ENCODE measurements around the gene PLSCR2.

Gene PLSCR2

DNA sequence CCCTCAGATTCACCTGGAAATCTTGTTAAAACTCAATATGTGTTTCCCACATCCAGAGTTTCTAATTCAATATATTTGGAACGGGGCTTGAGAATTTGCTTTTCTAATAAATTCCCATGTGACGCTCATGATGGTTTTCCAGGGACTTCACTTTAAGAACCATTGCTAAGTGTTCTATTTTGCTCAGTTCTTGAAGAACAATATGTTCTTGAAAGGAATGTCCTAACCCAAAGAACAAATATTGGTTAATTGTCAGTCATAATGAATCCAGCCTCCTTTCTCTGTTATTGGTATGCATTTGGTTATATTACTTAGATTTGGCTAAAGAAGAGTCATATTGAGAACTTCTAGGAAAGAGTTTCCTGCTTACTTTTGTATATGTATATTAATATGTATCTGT, 4.4 kb upstream of the PLSCR2 start:
- Histone ChIP-seq H3K9me3 (ENCODE audit: insufficient read depth, low read depth, low read length) (no peaks in the 10 kb centered on the region), H3K27me3 (ENCODE audit: insufficient read depth, low read length) (no peaks in the 10 kb centered on the region), H3K9ac (ENCODE audit: low read depth, low read length) (no peak overlapping the region), H3K4me1 (ENCODE audit: insufficient read depth, low read length) (no peaks in the 10 kb centered on the region), H3K4me3 (ENCODE audit: low read length) (no peak overlapping the region), H3K27ac (ENCODE audit: low read length) (no peak overlapping the region), H3K36me3 (ENCODE audit: insufficient read depth, low read depth, low read length) (no peaks in the 10 kb centered on the region)

DNA sequence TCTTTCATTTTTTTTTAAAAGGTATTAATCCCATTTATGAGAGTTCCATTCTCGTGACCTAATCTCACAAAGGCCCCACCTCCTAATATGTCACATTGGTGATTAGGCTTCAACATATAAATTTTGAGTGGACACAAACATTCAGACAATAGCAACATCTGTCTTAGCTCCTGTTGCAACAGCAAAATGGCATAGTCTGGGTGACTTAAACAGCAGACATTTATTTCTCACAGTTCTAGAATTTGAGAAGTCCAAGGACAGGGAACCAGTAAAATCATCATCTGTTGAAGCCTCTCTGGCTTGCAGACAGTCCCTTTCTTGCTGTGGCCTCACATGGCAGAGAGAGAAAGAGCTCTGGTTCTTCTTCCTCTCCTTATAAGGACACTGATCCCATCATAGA, 3.2 kb upstream of the PLSCR2 start:
- Histone ChIP-seq H3K27me3 (ENCODE audit: insufficient read depth, low read length) (no peaks in the 10 kb centered on the region), H3K4me1 (ENCODE audit: insufficient read depth, low read length) (no peaks in the 10 kb centered on the region), H3K27ac (ENCODE audit: low read length) (no peak overlapping the region)

GRCh38 chr3:146471012-146471411, 1.7 kb upstream of the PLSCR2 start:
- H3K27ac ChIP-seq (ENCODE audit: low read length), result no peak overlapping the region
- no peaks in the 10 kb centered on the region for H3K4me1 ChIP-seq (ENCODE audit: insufficient read depth, low read length)

More for the DNA sequence above, 3.2 kb upstream of the PLSCR2 start:
- H3K4me3 ChIP-seq (ENCODE audit: low read length), result no peak overlapping the region
- H3K9me3 ChIP-seq (ENCODE audit: insufficient read depth, low read depth, low read length), result no peaks in the 10 kb centered on the region
- no peaks in the 10 kb centered on the region for H3K36me3 ChIP-seq (ENCODE audit: insufficient read depth, low read depth, low read length)
- H3K9ac ChIP-seq (ENCODE audit: low read depth, low read length), result no peak overlapping the region

GRCh38 chr3:146470425-146470990, 1.1 kb upstream of the PLSCR2 start:
- Histone ChIP-seq H3K9ac (ENCODE audit: low read depth, low read length) (no peak overlapping the region), H3K4me1 (ENCODE audit: insufficient read depth, low read length) (no peaks in the 10 kb centered on the region), H3K9me3 (ENCODE audit: insufficient read depth, low read depth, low read length) (no peaks in the 10 kb centered on the region), H3K27ac (ENCODE audit: low read length) (no peak overlapping the region), H3K36me3 (ENCODE audit: insufficient read depth, low read depth, low read length) (no peaks in the 10 kb centered on the region), H3K27me3 (ENCODE audit: insufficient read depth, low read length) (no peaks in the 10 kb centered on the region), H3K4me3 (ENCODE audit: low read length) (no peak overlapping the region)

More at GRCh38 chr3:146471012-146471411, 1.7 kb upstream of the PLSCR2 start:
- no peaks in the 10 kb centered on the region for H3K27me3 ChIP-seq (ENCODE audit: insufficient read depth, low read length)
- no peaks in the 10 kb centered on the region for H3K36me3 ChIP-seq (ENCODE audit: insufficient read depth, low read depth, low read length)
- no peak overlapping the region for H3K9ac ChIP-seq (ENCODE audit: low read depth, low read length)
- no peak overlapping the region for H3K4me3 ChIP-seq (ENCODE audit: low read length)
- H3K9me3 ChIP-seq (ENCODE audit: insufficient read depth, low read depth, low read length), result no peaks in the 10 kb centered on the region

- H3K4me1 ChIP-seq (ENCODE audit: insufficient read depth, low read length), result no peaks in the 10 kb centered on the region
- no peaks in the 10 kb centered on the region for H3K9me3 ChIP-seq (ENCODE audit: insufficient read depth, low read depth, low read length)
- no peaks in the 10 kb centered on the region for H3K27me3 ChIP-seq (ENCODE audit: insufficient read depth, low read length)
- no peaks in the 10 kb centered on the region for H3K36me3 ChIP-seq (ENCODE audit: insufficient read depth, low read depth, low read length)
- no peak overlapping the region for H3K27ac ChIP-seq (ENCODE audit: low read length)
- H3K9ac ChIP-seq (ENCODE audit: low read depth, low read length), result no peak overlapping the region
- H3K4me3 ChIP-seq (ENCODE audit: low read length), result no peak overlapping the region
These were observed 651 bp downstream of the PLSCR2 start for GRCh38 chr3:146468671-146469149.

DNA sequence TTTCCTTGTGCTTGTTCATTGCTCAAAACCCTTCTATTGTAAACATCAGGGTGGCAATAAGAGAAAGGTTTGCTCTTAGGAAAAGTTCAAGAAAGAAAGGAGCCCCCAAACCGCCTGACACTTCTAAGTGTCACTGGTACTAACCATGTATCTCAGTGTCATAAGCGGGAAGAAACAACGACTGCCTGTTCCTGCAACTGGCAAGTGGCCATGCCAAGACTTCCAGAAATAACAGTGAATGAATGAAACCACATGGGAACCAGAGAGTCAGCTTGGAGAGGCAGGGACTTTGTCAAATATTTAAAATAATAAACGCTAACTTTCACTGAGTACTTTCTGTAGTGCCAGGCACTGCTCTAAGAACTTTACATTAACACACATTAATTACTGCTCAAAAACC, 1.1 kb downstream of the PLSCR2 start:
- Histone ChIP-seq H3K36me3 (ENCODE audit: insufficient read depth, low read depth, low read length) (no peaks in the 10 kb centered on the region), H3K4me1 (ENCODE audit: insufficient read depth, low read length) (no peaks in the 10 kb centered on the region), H3K27ac (ENCODE audit: low read length) (no peak overlapping the region), H3K9me3 (ENCODE audit: insufficient read depth, low read depth, low read length) (no peaks in the 10 kb centered on the region), H3K4me3 (ENCODE audit: low read length) (no peak overlapping the region), H3K9ac (ENCODE audit: low read depth, low read length) (no peak overlapping the region), H3K27me3 (ENCODE audit: insufficient read depth, low read length) (no peaks in the 10 kb centered on the region)

GRCh38 chr3:146466604-146467003, 2.8 kb downstream of the PLSCR2 start:
- Histone ChIP-seq H3K4me3 (ENCODE audit: low read length) (no peak overlapping the region), H3K27me3 (ENCODE audit: insufficient read depth, low read length) (no peaks in the 10 kb centered on the region), H3K4me1 (ENCODE audit: insufficient read depth, low read length) (no peaks in the 10 kb centered on the region), H3K9me3 (ENCODE audit: insufficient read depth, low read depth, low read length) (no peaks in the 10 kb centered on the region), H3K9ac (ENCODE audit: low read depth, low read length) (no peak overlapping the region), H3K27ac (ENCODE audit: low read length) (no peak overlapping the region), H3K36me3 (ENCODE audit: insufficient read depth, low read depth, low read length) (no peaks in the 10 kb centered on the region)

DNA sequence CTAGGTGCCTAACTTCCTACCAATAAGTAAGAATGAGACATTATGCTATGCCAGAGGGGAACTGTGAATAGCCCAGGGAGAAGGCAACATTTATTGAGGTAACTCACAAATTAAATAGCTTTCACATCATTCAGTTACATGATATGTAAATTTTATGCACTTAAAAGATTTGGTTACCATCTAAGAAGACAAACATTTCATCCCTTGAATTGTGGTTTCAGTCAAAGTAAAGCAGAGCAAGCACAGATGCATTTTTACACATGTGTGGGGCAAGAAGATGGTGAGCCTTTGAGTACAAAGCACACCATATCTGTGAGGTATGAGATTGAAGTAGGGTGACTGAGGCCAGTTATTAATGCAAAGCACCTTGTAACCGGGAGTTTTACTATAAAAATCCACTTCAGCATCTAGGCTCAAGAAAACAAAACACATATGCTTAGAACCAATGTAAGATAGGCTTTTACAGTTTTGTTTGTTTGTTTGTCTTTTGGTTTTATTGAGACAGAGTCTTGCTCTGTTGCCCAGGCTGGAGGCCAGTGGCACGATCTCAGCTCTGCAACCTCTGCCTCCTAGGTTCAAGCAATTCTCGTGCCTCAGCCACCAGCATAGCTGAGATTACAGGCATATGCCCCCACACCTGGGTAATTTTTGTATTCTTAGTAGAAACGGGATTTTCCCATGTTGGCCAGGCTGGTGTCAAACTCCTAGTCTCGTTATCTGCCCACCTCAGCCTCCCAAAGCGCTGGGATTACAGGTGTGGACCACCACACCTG, 3.5 kb downstream of the PLSCR2 start:
- no peaks in the 10 kb centered on the region for H3K9me3 ChIP-seq (ENCODE audit: insufficient read depth, low read depth, low read length)
- no peaks in the 10 kb centered on the region for H3K4me1 ChIP-seq (ENCODE audit: insufficient read depth, low read length)
- H3K9ac ChIP-seq (ENCODE audit: low read depth, low read length), result no peak overlapping the region

DNA sequence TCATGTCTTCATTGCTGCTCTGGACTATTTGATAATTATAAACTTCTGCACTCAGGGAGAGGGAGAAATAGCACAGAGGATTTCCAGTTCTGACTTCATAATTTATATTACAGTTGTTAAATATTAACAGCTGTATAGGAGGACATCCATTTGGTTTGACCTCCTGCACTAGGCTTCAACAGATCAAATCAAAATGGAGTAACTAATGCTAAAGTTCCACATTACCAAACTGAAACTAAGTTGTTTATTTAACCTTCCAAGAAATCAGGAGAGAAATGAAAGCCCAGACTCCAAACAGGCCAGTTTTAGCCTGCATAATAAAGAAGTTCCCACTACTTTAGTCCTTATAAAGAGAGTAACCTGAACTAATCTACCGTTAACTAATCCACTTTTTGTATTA, 4.6 kb downstream of the PLSCR2 start:
- Histone ChIP-seq H3K27me3 (ENCODE audit: insufficient read depth, low read length) (no peaks in the 10 kb centered on the region), H3K4me3 (ENCODE audit: low read length) (no peak overlapping the region), H3K9ac (ENCODE audit: low read depth, low read length) (no peak overlapping the region), H3K36me3 (ENCODE audit: insufficient read depth, low read depth, low read length) (no peaks in the 10 kb centered on the region), H3K4me1 (ENCODE audit: insufficient read depth, low read length) (no peaks in the 10 kb centered on the region), H3K9me3 (ENCODE audit: insufficient read depth, low read depth, low read length) (no peaks in the 10 kb centered on the region), H3K27ac (ENCODE audit: low read length) (no peak overlapping the region)

More for the DNA sequence above, 3.5 kb downstream of the PLSCR2 start:
- no peaks in the 10 kb centered on the region for H3K36me3 ChIP-seq (ENCODE audit: insufficient read depth, low read depth, low read length)
- no peak overlapping the region for H3K4me3 ChIP-seq (ENCODE audit: low read length)
- no peak overlapping the region for H3K27ac ChIP-seq (ENCODE audit: low read length)
- no peaks in the 10 kb centered on the region for H3K27me3 ChIP-seq (ENCODE audit: insufficient read depth, low read length)

DNA sequence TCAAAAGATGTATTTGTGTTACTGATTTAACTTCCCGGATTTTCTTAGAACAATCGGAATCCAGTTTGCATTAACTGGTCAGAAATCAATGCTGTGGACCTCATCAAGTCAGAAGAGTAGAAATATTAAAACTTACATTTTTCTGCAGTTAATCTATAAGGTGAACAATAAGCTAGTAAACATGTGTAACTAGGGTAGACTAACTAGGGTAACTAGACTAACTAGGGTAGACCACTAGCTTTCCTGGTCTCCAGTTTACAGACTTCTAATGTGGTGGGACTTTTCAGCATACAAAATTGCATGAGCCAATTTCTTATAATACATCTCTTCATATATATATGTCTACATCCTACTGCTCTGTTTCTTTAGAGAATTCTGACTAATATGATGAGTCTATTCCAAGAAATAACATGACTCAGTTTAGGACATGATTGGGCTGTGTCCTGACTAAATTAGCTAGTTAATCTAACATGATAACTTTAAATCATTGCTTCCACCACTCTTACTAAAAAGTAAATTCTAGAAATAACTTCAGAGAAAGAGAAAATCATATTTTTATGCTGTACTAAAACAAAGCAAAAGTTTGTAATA, 5.3 kb downstream of the PLSCR2 start:
- H3K36me3 ChIP-seq (ENCODE audit: insufficient read depth, low read depth, low read length), result no peaks in the 10 kb centered on the region
- no peaks in the 10 kb centered on the region for H3K9me3 ChIP-seq (ENCODE audit: insufficient read depth, low read depth, low read length)
- H3K9ac ChIP-seq (ENCODE audit: low read depth, low read length), result no peak overlapping the region
- H3K27me3 ChIP-seq (ENCODE audit: insufficient read depth, low read length), result no peaks in the 10 kb centered on the region
- no peak overlapping the region for H3K4me3 ChIP-seq (ENCODE audit: low read length)
- no peaks in the 10 kb centered on the region for H3K4me1 ChIP-seq (ENCODE audit: insufficient read depth, low read length)
- H3K27ac ChIP-seq (ENCODE audit: low read length), result no peak overlapping the region

DNA sequence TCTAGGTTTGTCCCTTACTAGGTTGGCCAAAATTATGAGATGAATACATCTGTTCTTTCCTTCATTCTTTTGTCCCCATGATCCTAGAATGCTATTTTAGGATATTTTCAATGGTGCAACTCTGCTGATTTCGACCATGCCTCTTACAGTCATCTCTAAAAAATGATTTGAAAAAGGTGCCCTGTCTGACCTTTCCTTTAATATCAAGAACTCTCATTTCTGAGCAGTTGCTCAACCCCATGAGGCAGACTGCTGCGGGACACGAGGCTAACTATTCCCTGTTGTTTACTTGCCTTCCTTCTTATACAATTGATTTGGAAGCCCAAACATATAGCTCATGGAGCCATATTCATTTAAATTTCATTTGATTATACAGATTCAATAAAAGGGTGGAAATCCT, 14.6 kb downstream of the PLSCR2 start:
- Histone ChIP-seq H3K36me3 (ENCODE audit: insufficient read depth, low read depth, low read length) (no peaks in the 10 kb centered on the region), H3K4me1 (ENCODE audit: insufficient read depth, low read length) (peaks cover 1% of the 10 kb centered on the region; the same call in 1 of the 2 replicates), H3K27ac (ENCODE audit: low read length) (no peak overlapping the region), H3K4me3 (ENCODE audit: low read length) (no peak overlapping the region), H3K27me3 (ENCODE audit: insufficient read depth, low read length) (no peaks in the 10 kb centered on the region), H3K9me3 (ENCODE audit: insufficient read depth, low read depth, low read length) (no peaks in the 10 kb centered on the region), H3K9ac (ENCODE audit: low read depth, low read length) (no peak overlapping the region)

- Histone ChIP-seq H3K27ac (ENCODE audit: low read length) (no peak overlapping the region), H3K36me3 (ENCODE audit: insufficient read depth, low read depth, low read length) (no peaks in the 10 kb centered on the region), H3K9ac (ENCODE audit: low read depth, low read length) (no peak overlapping the region), H3K9me3 (ENCODE audit: insufficient read depth, low read depth, low read length) (no peaks in the 10 kb centered on the region), H3K4me3 (ENCODE audit: low read length) (no peak overlapping the region), H3K4me1 (ENCODE audit: insufficient read depth, low read length) (peaks cover 3% of the 10 kb centered on the region; the same call in 1 of the 2 replicates), H3K27me3 (ENCODE audit: insufficient read depth, low read length) (no peaks in the 10 kb centered on the region)
These were observed 19.7 kb downstream of the PLSCR2 start for GRCh38 chr3:146449613-146450012.

All from iPS-20b (cell line).